Measurements from ENCODE around the gene HOMEZ. TPM values are rescaled to one million over a fixed set of nuclear protein-coding genes. Genes with fewer than 3 reads are reported as not detected.

Gene HOMEZ
- total and polyA plus RNA-seq, 2 donors from 2014 or later, result 14.8 to 18.5 TPM

GRCh38 chr14:23300687-23301223 lies 14.8 kb upstream of the HOMEZ start:
- DNase-seq (peak in 2 of 5 donors; percentile 60 to 67), FAIRE-seq (no peak)
- peak overlapping the region; percentile 94 to 98 for H3K27ac ChIP-seq (ENCODE audit: low read depth in 2 of 2, low read length in 2 of 2)

GRCh38 chr14:23299986-23300686 lies 14.2 kb upstream of the HOMEZ start:
- Histone ChIP-seq H3K9ac (ENCODE audit: low read length in 3 of 3) (peak overlapping the region; percentile 75 to 99 (median 94)), H3K9me3 (ENCODE audit: control insufficient read depth in 2 of 3, insufficient read depth in 1 of 3, low read length in 3 of 3) (no peaks in the 10 kb centered on the region), H3K27ac (ENCODE audit: low read depth in 2 of 2, low read length in 2 of 2) (peak overlapping the region; percentile 94 to 98), H3K27me3 (ENCODE audit: control insufficient read depth, insufficient read depth, low read length) (no peaks in the 10 kb centered on the region), H3K4me3 (ENCODE audit: low read length in 3 of 3) (peak overlapping the region; percentile 86 to 91 (median 88)), H3K4me1 (ENCODE audit: control insufficient read depth in 2 of 3, insufficient read depth in 2 of 3, low read depth in 1 of 3, low read length in 3 of 3) (peaks cover 3 to 13% (median 13%) of the 10 kb centered on the region in 3 donors), H3K36me3 (ENCODE audit: control insufficient read depth in 2 of 3, insufficient read depth in 3 of 3, low read length in 3 of 3) (peaks cover 0 to 3% (median 0%) of the 10 kb centered on the region in 3 donors)
- TF ChIP-seq, protein P1, sequence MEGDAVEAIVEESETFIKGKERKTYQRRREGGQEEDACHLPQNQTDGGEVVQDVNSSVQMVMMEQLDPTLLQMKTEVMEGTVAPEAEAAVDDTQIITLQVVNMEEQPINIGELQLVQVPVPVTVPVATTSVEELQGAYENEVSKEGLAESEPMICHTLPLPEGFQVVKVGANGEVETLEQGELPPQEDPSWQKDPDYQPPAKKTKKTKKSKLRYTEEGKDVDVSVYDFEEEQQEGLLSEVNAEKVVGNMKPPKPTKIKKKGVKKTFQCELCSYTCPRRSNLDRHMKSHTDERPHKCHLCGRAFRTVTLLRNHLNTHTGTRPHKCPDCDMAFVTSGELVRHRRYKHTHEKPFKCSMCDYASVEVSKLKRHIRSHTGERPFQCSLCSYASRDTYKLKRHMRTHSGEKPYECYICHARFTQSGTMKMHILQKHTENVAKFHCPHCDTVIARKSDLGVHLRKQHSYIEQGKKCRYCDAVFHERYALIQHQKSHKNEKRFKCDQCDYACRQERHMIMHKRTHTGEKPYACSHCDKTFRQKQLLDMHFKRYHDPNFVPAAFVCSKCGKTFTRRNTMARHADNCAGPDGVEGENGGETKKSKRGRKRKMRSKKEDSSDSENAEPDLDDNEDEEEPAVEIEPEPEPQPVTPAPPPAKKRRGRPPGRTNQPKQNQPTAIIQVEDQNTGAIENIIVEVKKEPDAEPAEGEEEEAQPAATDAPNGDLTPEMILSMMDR (IDR thresholded peaks at IDR 0.05; ENCODE audit: borderline replicate concordance, extremely low read depth, insufficient read depth), result no peak
- DNase-seq (no peak), FAIRE-seq (no peak)
- intact Hi-C loops (cut with DNase I), result no loop called here

More at GRCh38 chr14:23300687-23301223, 14.8 kb upstream of the HOMEZ start:
- TF ChIP-seq, protein P1 (IDR thresholded peaks at IDR 0.05; ENCODE audit: borderline replicate concordance, extremely low read depth, insufficient read depth), result no peak
- Histone ChIP-seq H3K4me3 (ENCODE audit: low read length in 3 of 3) (peak overlapping the region; percentile 86 to 91 (median 88)), H3K27me3 (ENCODE audit: control insufficient read depth, insufficient read depth, low read length) (no peaks in the 10 kb centered on the region), H3K9ac (ENCODE audit: low read length in 3 of 3) (peak overlapping the region; percentile 75 to 99 (median 94)), H3K9me3 (ENCODE audit: control insufficient read depth in 2 of 3, insufficient read depth in 1 of 3, low read length in 3 of 3) (no peaks in the 10 kb centered on the region), H3K36me3 (ENCODE audit: control insufficient read depth in 2 of 3, insufficient read depth in 3 of 3, low read length in 3 of 3) (peaks cover 0 to 3% (median 0%) of the 10 kb centered on the region in 3 donors), H3K4me1 (ENCODE audit: control insufficient read depth in 2 of 3, insufficient read depth in 2 of 3, low read depth in 1 of 3, low read length in 3 of 3) (peaks cover 3 to 15% (median 14%) of the 10 kb centered on the region in 3 donors)
- intact Hi-C loops (cut with DNase I), result no loop called here

DNA sequence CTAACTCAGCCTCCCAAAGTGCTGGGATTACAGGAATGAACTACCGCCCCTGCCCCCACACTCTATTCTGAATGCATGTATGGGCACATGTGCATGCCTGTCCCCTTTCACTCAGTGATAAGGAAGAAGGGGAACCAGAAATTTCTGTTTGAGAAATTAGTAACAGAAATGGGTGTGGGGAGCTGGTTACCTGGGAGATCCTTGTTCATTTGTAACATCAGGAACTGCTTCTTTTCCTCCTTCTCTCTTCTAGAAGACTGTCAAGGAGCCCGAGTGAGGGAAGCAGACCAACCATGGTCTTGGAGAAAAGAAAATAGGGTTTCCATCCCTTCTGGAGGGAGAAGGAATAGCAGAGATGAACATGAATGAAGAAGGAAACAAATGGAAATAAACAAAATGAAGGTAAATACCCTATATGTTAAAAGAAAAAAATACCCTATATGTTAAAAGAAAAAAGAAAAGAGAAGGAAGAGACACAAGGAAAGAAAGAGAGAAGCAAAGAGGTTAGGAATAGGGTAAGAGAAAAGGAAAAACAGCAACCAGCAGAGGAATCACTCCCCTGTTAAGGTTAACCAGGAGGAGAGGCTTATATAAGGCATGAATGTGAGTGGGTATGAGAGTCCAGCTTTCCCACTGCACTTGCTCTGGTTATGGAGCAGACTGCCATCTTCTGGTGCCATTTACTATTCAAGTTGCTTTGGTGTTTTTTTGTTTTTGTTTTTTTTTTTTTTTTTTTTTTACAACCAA lies 13.5 kb upstream of the HOMEZ start:
- Histone ChIP-seq H3K4me1 (ENCODE audit: control insufficient read depth in 2 of 3, insufficient read depth in 2 of 3, low read depth in 1 of 3, low read length in 3 of 3) (peaks cover 3 to 14% (median 13%) of the 10 kb centered on the region in 3 donors), H3K9ac (ENCODE audit: low read length in 3 of 3) (peak overlapping the region in 1 of 3 donors; percentile 94), H3K36me3 (ENCODE audit: control insufficient read depth in 2 of 3, insufficient read depth in 3 of 3, low read length in 3 of 3) (peaks cover 0 to 3% (median 0%) of the 10 kb centered on the region in 3 donors), H3K27ac (ENCODE audit: low read depth in 2 of 2, low read length in 2 of 2) (peak overlapping the region in 1 of 2 donors; percentile 63), H3K9me3 (ENCODE audit: control insufficient read depth in 2 of 3, insufficient read depth in 1 of 3, low read length in 3 of 3) (no peaks in the 10 kb centered on the region), H3K4me3 (ENCODE audit: low read length in 3 of 3) (peak overlapping the region in 1 of 3 donors; percentile 17), H3K27me3 (ENCODE audit: control insufficient read depth, insufficient read depth, low read length) (no peaks in the 10 kb centered on the region)
- TF ChIP-seq, protein P1 (IDR thresholded peaks at IDR 0.05; ENCODE audit: borderline replicate concordance, extremely low read depth, insufficient read depth), result peak; percentile 16
- intact Hi-C loops (cut with DNase I), result no loop called here
- peak in 2 of 5 donors; percentile 51 to 82 for DNase-seq
- FAIRE-seq, result no peak
